AG10803 (cell line): Measurements from ENCODE around the gene PCDHGB4.
"Not testable (repeated sequence)": the region's sequence is repeated elsewhere in the genome, so short reads cannot be mapped to it uniquely, and the experiment has no call there.

Experiments
- DNase-seq: peaks from one replicate; pipeline ENCODE4 v3.0.0; 2010; ENCODE audit warnings: low read depth
- H3K4me3 ChIP-seq: 2 replicates; pipeline ENCODE4 v1.5.1; 2011; ENCODE audit warnings: mild to moderate bottlenecking, low read length, control low read depth
- TF ChIP-seq, protein P1 (sequence below): conservative IDR thresholded peaks from 2 replicates; pipeline ENCODE4 v1.5.1; 2011; ENCODE audit warnings: mild to moderate bottlenecking, low read length, control low read depth, inconsistent platforms

PCDHGB4 gene

DNA sequence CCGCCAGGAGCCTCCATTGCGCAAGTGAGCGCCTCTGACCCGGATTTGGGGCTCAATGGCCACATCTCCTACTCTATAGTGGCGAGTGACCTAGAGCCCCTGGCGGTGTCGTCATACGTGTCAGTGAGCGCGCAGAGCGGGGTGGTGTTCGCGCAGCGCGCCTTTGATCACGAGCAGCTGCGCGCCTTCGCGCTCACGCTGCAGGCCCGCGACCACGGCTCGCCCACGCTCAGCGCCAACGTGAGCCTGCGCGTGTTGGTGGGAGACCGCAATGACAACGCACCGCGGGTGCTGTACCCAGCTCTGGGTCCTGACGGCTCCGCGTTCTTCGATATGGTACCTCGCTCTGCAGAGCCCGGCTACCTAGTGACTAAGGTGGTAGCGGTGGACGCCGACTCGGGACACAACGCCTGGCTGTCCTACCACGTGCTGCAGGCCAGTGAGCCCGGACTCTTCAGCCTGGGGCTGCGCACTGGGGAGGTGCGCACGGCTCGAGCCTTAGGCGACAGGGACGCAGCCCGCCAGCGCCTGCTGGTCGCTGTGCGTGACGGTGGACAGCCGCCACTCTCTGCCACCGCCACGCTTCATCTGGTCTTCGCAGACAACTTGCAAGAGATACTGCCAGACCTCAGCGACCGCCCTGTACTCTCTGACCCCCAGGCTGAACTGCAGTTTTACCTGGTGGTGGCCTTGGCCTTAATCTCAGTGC lies 22.3 kb downstream of the PCDHGB4 start:
- TF ChIP-seq, protein P1, sequence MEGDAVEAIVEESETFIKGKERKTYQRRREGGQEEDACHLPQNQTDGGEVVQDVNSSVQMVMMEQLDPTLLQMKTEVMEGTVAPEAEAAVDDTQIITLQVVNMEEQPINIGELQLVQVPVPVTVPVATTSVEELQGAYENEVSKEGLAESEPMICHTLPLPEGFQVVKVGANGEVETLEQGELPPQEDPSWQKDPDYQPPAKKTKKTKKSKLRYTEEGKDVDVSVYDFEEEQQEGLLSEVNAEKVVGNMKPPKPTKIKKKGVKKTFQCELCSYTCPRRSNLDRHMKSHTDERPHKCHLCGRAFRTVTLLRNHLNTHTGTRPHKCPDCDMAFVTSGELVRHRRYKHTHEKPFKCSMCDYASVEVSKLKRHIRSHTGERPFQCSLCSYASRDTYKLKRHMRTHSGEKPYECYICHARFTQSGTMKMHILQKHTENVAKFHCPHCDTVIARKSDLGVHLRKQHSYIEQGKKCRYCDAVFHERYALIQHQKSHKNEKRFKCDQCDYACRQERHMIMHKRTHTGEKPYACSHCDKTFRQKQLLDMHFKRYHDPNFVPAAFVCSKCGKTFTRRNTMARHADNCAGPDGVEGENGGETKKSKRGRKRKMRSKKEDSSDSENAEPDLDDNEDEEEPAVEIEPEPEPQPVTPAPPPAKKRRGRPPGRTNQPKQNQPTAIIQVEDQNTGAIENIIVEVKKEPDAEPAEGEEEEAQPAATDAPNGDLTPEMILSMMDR: no peak
- no peak for DNase-seq
- H3K4me3 ChIP-seq: no peak overlapping the region

DNA sequence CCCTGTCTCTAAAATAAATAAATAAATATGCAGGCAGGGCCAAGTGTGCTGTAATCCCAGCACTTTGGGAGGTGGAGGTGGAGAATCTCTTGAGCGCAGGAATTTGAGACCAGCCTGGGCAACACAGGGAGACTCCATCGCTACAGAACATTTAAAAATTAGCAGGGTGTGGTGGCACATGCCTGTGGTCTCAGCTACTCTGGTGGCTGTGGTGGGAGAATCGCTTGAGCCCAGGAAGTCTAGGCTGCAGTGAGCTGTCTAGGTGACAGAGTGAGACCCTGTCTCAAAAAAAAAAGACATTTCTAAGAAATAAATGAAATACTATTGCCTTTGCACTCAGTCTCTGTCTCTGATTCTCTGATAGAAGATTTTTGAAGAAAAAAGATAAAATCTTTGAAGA lies 24.1 kb downstream of the PCDHGB4 start:
- H3K4me3 ChIP-seq: no peak overlapping the region
- TF ChIP-seq, protein P1: no peak
- DNase-seq: no peak

DNA sequence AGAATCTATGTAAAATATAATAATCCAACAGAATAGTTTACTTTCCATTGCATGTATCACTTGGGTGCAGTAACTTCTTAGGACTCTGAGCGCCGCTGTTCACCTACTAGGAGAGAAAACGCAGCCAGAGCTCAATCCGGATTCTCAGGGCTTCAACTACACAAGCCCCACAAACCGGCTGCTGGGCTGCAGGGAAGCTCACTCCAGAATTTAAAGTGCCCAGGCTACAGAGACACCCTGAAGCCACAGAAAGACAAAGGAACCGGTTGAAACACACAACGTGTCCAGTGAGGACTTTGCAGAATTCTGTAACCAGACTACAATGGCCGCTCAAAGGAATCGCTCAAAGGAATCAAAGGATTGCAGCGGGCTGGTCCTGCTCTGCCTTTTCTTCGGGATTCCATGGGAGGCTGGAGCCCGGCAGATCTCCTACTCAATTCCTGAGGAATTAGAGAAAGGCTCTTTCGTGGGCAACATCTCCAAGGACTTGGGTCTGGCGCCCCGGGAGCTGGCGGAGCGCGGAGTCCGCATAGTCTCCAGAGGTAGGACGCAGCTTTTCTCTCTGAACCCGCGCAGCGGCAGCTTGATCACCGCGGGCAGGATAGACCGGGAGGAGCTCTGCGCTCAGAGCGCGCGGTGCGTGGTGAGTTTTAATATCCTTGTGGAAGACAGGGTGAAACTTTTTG lies 25.5 kb downstream of the PCDHGB4 start, which contains the start of gene PCDHGA10:
PCDHGA10 (plus strand) TSS at position 134 of the 686 bp plus-strand sequence; CDS start at position 323, 189 bp downstream.
- TF ChIP-seq, protein P1: peak; percentile 82
- DNase-seq: peak; percentile 78
- H3K4me3 ChIP-seq: peak within 1 kb of the TSS; percentile 67

DNA sequence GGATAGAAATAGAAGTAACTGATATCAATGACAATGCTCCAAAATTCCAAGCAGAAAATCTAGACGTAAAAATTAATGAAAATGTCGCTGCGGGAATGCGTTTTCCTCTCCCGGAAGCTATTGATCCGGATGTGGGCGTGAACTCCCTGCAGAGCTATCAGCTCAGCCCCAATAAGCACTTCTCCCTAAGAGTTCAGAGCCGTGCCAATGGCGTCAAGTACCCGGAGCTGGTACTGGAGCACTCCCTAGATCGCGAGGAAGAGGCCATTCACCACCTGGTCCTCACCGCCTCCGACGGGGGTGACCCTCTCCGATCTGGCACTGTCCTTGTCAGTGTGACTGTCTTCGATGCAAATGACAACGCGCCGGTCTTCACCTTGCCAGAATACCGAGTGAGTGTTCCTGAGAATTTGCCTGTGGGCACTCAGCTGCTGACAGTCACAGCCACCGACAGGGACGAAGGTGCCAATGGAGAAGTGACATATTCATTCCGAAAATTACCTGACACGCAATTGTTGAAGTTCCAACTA lies 26.1 kb downstream of the PCDHGB4 start:
- TF ChIP-seq, protein P1: no peak
- peak overlapping the region; percentile 67 for H3K4me3 ChIP-seq
- DNase-seq: no peak

DNA sequence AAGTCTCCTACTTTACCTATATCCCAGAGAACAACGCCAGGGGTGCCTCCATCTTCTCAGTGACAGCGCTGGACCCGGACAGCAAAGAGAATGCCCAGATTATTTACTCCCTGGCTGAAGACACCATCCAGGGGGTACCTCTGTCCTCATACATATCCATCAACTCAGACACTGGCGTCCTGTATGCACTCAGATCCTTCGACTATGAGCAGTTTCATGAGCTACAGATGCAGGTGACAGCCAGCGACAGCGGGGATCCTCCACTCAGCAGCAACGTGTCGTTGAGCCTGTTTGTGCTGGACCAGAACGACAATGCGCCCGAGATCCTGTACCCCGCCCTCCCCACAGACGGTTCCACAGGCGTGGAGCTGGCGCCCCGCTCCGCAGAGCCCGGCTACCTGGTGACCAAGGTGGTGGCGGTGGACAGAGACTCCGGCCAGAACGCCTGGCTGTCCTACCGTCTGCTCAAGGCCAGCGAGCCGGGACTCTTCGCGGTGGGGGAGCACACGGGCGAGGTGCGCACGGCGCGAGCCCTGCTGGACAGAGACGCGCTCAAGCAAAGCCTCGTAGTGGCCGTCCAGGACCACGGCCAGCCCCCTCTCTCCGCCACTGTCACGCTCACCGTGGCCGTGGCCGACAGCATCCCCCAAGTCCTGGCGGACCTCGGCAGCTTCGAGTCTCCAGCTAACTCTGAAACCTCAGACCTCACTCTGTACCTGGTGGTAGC lies 27.2 kb downstream of the PCDHGB4 start:
- not testable (repeated sequence) for DNase-seq, H3K4me3 ChIP-seq

DNA sequence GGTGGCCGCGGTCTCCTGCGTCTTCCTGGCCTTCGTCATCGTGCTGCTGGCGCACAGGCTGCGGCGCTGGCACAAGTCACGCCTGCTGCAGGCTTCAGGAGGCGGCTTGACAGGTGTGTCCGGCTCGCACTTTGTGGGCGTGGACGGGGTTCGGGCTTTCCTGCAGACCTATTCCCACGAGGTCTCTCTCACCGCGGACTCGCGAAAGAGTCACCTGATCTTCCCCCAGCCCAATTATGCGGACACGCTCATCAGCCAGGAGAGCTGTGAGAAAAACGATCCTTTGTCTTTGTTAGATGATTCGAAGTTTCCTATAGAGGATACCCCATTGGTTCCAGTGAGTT lies 27.7 kb downstream of the PCDHGB4 start:
- not testable (repeated sequence) for H3K4me3 ChIP-seq, DNase-seq

DNA sequence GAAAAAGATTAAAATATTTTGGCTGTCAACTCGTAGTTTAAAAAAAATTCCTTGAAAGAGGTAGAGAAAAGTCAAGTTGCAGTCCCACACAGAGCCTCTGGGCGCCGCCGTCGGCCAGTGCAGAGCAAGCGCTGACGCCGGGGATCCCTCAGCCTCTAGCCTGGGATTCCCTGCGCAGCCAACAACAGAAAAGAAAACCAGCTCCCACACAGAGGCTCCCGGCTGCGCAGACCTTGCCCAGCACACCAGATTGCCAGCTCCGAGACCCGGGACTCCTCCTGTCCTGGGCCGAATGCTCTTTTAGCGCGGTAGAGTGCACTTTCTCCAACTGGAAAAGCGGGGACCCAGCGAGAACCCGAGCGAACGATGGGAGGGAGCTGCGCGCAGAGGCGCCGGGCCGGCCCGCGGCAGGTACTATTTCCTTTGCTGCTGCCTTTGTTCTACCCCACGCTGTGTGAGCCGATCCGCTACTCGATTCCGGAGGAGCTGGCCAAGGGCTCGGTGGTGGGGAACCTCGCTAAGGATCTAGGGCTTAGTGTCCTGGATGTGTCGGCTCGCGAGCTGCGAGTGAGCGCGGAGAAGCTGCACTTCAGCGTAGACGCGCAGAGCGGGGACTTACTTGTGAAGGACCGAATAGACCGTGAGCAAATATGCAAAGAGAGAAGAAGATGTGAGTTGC lies 30.1 kb downstream of the PCDHGB4 start, which contains the start of gene PCDHGB7:
PCDHGB7 (plus strand) TSS at position 184 of the 679 bp plus-strand sequence; CDS start at position 367, 183 bp downstream.
- peak; percentile 81 for DNase-seq
- TF ChIP-seq, protein P1: peak; percentile 87
- H3K4me3 ChIP-seq: peak within 1 kb of the TSS; percentile 63
